Measurements from ENCODE around the gene PCDH9. TPM values are rescaled to one million over a fixed set of nuclear protein-coding genes. Genes with fewer than 3 reads are reported as not detected.
"Not testable (repeated sequence)": the region's sequence is repeated elsewhere in the genome, so short reads cannot be mapped to it uniquely, and the experiment has no call there.

Gene PCDH9
- total RNA-seq, 1 donor from 2014 or later, result 0.20 TPM

DNA sequence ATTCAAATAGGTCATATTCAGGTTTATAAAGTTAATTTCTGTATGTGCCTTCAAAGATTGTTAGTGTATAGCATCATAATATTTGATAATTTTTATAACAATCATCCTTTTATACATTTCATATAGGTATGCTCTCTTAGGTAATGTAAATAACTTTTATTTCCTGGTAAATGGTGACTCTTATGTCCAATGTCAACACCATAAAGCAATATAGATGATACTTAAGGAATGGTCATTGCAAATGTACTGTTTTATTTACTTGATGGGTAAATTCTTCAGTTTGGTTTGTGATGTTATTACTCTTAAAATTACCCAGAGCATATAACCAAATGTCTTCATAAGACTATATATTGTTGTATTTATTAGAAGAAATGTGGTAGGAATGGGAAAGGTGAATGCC, 928.7 kb downstream of the PCDH9 start:
- DNase-seq (ENCODE audit: low read depth in 2 of 2), result no peak

DNA sequence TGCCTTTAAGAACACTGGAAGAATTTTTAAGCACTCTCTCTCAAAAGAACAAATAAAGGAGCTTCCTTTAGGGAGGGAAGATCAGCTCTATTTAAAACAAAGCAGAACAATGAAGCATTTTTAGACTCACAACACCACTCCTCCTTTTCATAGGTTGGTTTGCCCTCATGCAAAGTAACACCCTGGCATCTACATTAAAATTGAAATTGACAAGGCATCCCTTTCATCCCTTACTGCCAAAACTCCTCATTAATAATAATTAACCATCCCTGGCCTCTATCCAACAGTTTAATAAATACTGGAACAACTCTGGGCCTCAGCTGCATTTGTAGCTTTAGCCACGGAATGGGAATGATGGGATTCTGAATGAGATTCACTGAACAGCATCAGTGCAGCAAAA, 929.1 kb downstream of the PCDH9 start:
- DNase-seq (ENCODE audit: low read depth in 2 of 2), result no peak

DNA sequence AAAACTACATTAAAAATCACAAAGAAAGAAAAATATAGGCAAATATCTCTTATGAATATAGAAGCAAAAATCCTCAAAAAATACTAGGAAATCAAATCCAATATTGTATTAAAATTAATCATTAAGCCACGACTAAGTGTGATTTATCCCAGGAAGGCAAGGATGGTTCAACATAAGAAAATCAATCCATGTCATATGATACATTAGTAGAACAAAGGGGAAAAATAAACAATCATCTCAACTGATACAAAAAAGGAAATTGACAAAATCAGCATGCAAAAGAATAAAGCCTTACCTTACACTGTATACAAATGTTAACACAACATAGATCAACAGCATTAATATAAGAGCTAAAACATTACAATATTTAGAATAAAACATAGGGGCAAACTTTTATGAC, 933.3 kb downstream of the PCDH9 start:
- DNase-seq (ENCODE audit: low read depth in 2 of 2), result no peak

DNA sequence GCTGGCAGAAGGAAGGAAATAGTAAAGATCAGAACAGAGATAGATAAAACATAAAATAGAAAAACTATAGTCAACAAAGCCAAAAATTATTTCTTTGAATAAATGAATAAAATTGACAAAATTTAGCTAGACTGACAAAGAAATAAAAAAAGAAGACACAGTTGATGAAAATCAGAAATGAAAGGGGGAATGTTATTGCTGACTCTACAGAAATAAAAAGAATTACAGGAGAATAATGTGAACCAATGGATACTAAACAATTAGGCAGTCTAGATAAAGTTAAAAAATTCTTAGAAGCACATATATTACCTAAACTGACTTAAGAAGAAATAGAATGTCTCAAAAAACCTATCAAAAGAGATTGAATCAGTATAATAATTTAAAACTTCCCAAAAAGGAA, 933.8 kb downstream of the PCDH9 start:
- DNase-seq (ENCODE audit: low read depth in 2 of 2), result no peak

DNA sequence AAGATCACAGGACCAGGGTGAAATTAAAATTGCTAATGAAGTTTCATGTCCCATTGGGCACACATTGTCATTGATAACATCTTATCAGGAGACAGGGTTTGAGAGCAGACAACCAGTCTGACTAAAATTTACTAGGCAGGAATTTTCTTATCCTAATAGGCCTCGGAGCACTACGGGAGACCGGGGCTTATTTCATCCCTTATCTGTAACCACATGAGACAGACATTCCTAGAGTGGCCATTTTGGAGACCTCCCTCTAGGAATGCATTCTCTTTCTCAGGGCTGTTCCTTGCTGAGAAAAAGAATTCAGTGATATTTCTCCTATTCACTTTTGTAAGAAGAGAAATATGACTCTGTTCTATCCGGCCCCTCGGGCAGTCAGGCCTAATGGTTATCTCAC, 943.3 kb downstream of the PCDH9 start:
- not testable (repeated sequence) for DNase-seq (ENCODE audit: low read depth in 2 of 2)

DNA sequence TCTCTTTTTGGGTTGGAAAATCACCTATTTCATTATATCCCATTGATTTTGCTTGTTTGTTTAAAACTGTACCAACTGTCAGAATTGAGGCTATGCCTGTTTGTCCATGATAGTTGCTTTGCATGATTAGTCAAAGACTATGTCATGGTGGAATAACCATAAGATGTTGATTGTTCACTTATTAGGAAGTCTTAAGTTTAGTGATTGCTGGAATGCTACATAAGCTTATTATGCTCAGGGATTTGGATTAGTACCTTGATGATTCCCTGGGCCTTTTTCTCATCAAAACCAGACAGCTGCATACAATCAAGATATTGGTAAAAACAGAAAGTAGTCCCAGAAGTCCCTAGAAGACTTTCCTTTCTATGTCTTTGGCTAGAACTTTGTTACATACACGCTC, 954.7 kb downstream of the PCDH9 start:
- no peak for DNase-seq (ENCODE audit: low read depth in 2 of 2)

DNA sequence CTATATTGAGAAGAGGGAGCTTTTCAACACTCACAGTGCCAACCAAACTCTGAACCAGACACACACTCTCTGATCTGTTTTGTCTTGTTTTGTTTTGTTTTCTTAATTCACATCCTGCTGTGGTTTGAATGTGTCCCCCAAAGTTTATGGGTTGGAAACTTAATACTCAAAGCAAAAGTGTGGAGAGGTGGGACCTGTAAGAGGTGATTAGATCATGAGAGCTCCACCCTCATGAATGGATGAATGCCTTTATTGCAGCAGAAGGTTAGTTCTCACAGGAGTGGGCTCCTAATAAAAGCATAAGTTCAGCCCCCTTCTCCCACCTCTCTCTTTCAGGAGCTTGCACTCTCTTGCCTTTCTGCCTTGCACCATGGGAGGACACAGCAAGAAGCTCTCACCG, 957.1 kb downstream of the PCDH9 start:
- DNase-seq (ENCODE audit: low read depth in 2 of 2), result no peak

DNA sequence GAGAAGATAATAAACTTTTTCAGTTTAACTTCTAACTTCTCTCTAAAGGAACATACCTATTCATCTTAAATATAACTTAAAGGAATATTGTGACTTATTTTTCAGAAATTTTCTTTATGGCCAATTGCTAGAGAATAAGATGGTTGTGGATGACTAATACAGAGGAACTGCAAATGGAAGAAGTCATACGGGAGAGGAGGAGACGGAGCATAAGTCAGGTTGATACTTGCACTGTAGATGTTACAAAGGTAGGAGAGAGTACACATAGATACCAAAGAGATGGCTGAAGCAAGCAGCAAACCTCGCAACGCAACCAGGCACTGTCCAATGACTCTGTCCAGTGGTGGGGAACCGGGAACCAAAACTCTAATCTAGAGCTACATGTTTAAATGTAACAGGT, 963.4 kb downstream of the PCDH9 start:
- DNase-seq (ENCODE audit: low read depth in 2 of 2), result no peak

DNA sequence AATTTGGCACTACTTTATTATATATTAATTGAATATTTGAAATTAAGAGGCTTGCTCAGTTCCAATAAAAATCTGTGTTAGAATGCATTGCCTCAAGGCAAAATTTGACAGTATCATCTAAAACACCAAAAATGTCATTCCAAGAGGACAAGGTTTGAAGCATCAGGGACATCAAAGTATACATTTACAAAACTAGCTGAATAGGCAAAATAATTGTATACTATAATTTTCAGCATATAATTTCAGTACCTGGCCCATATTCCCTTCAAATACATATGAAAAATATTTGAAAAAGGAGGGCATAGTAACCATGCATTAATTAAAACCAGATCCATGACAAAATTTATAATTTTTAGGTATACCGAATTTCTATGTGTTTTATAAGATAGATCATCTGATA, 963.8 kb downstream of the PCDH9 start:
- DNase-seq (ENCODE audit: low read depth in 2 of 2), result no peak

DNA sequence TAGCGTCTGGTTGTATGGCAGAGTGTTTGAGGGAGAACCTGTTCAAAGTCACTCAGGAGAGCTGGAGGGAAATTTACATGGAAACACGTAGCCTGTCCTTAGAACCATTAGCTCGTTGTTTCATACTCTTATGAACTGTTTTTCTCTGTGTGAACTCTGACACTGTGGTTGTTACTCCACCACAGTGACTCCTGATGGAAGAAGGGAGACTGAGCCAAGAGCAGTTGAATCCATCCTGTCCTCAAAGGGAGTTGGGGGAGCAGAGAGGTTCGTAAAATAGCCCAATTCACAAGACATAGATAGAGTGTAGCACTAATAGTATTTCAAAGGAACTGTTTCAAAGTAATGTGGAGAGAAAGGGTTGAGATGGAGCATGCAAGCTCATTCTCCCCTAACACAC, 964.8 kb downstream of the PCDH9 start:
- DNase-seq (ENCODE audit: low read depth in 2 of 2), result no peak

DNA sequence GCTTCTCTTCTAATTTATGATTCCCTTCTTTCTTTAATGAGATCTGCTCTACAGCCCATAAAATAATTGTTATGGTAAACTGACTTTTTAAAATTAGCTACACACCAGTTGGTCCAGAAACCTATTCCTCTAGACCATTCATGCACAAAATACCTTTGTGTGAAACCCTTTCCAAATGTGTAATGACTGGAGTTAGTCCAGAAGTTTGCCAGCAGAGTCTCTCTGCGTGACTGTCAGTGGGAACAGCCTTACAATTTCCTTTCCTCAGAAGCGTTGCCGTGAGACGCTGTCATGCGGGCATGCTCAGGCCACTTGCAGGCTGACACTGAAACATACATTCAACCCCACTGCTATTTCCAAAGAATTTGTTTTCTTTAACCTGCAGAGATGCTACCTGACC, 965.2 kb downstream of the PCDH9 start:
- DNase-seq (ENCODE audit: low read depth in 2 of 2), result no peak

DNA sequence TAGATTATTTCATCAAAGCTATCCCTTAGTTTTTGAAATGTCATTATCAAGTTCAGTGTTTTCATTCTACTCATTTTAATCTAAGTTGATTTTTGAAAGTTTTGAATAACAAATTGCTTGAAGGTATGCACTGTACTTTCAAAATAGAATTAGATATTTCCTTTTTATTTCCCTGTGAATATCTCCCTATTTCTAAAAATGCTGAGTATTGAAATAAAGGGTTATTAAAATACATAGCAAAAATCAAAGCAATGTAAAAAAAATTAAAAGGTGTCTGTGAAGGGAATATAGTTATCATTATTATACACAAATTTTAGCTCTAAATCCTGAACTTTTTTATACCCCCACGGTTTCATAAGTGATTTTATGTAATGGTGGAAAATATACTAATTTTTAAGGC, 967.8 kb downstream of the PCDH9 start:
- DNase-seq (ENCODE audit: low read depth in 2 of 2), result no peak

DNA sequence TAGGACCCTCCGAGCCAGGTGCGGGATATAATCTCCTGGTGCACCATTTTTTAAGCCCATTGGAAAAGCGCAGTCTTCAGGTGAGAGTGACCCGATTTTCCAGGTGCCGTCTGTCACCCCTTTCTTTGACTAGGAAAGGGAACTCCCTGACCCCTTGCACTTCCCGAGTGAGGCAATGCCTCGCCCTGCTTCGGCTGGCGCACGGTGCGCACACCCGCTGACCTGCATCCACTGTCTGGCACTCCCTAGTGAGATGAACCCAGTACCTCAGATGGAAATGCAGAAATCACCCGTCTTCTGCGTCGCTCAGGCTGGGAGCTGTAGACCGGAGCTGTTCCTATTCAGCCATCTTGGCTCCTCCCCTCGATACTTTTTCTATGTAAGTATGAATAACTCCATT, 970.7 kb downstream of the PCDH9 start:
- DNase-seq (ENCODE audit: low read depth in 2 of 2), result not testable (repeated sequence)

Measured in lung microvascular endothelial cell (primary cell).